HepG2 (cell line): ENCODE measurements around the gene GPX2. TPM values are rescaled to one million over a fixed set of nuclear protein-coding genes. Genes with fewer than 3 reads are reported as not detected.

ENCODE experiments used
- BRCA1 ChIP-seq: sonication (generic); formaldehyde crosslinking; IDR thresholded peaks from 2 replicates; pipeline ENCODE4 v1.4.0; 2020; ENCODE audit warnings: missing genetic modification reagents
- HDAC1 ChIP-seq: sonication (generic); formaldehyde crosslinking; IDR thresholded peaks from 2 replicates; pipeline ENCODE4 v1.5.1; 2020; ENCODE audit warnings: mild to moderate bottlenecking, missing genetic modification reagents
- HIC2 ChIP-seq: sonication (generic); formaldehyde crosslinking; IDR thresholded peaks from 2 replicates; pipeline ENCODE4 v1.9.0; 2022; ENCODE audit warnings: low read depth, missing genetic modification reagents
- KDM3A ChIP-seq: IDR thresholded peaks from 2 replicates; pipeline ENCODE4 v1.6.1; 2018; ENCODE audit warnings: low read depth, missing compliant biosample characterization
- MIER2 ChIP-seq: IDR thresholded peaks from 2 replicates; pipeline ENCODE4 v1.6.1; 2016; ENCODE audit warnings: missing biosample characterization, missing genetic modification reagents
- MTF1 ChIP-seq: sonication (generic); formaldehyde crosslinking; IDR thresholded peaks from 2 replicates; pipeline ENCODE4 v1.5.0; 2020; ENCODE audit warnings: missing genetic modification reagents
- PAF1 ChIP-seq: IDR thresholded peaks from 2 replicates; pipeline ENCODE4 v1.6.1; 2016; ENCODE audit warnings: missing genetic modification reagents, missing compliant biosample characterization
- RBFOX2 ChIP-seq: fragments of 200-400 bp; formaldehyde crosslinking; IDR thresholded peaks from 2 replicates; pipeline ENCODE4 v1.6.1; 2017; ENCODE audit warnings: low read depth, mild to moderate bottlenecking, low read length
- RORA ChIP-seq: sonication (generic); formaldehyde crosslinking; IDR thresholded peaks from 2 replicates; pipeline ENCODE4 v1.5.0; 2020; ENCODE audit warnings: mild to moderate bottlenecking, missing genetic modification reagents, moderate library complexity
- TAF1 ChIP-seq: sonication (generic); formaldehyde crosslinking; IDR thresholded peaks from 2 replicates; pipeline ENCODE4 v1.4.0; 2020; ENCODE audit warnings: missing genetic modification reagents
- TFAP4 ChIP-seq: sonication (generic); IDR thresholded peaks from 2 replicates; pipeline ENCODE4 v1.6.1; 2016; ENCODE audit warnings: low read depth, borderline replicate concordance
- ZC3H13 ChIP-seq: sonication (generic); formaldehyde crosslinking; IDR thresholded peaks from 2 replicates; pipeline ENCODE4 v1.8.1; 2023; ENCODE audit warnings: mild to moderate bottlenecking, missing genetic modification reagents, moderate library complexity
- ZNF253 ChIP-seq: sonication (generic); formaldehyde crosslinking; IDR thresholded peaks from 2 replicates; pipeline ENCODE4 v1.8.0; 2022; ENCODE audit warnings: mild to moderate bottlenecking, missing genetic modification reagents, borderline replicate concordance
- ZNF317 ChIP-seq: sonication (generic); formaldehyde crosslinking; IDR thresholded peaks from 2 replicates; pipeline ENCODE4 v1.5.0; 2020; ENCODE audit warnings: mild to moderate bottlenecking, missing genetic modification reagents
- ZNF326 ChIP-seq: sonication (generic); formaldehyde crosslinking; IDR thresholded peaks from 2 replicates; pipeline ENCODE4 v1.4.0; 2020; ENCODE audit warnings: missing genetic modification reagents, borderline replicate concordance
- ZNF354B ChIP-seq: sonication (generic); formaldehyde crosslinking; IDR thresholded peaks from 2 replicates; pipeline ENCODE4 v1.8.0; 2022; ENCODE audit warnings: mild to moderate bottlenecking, missing genetic modification reagents
- polyA plus RNA-seq, 8 experiments: library from polyadenylated mRNA; depleted of rRNA in 3 of 8; stranded (reverse) in 7 of 8; unstranded in 1 of 8; fragments of >200 nt; fragmentation: Illumina TruSeq in 4 of 8; extraction: Trizol in 4 of 8; gene quantifications; 2 replicates each; pipeline versions ENCODE4 v1.2.1 to v1.2.3, GENCODE V29; 2011 to 2016; ENCODE audit warnings: low read depth in 4 of 8, missing spikeins in 1 of 8, mixed read lengths in 1 of 8; ENCODE audit not compliant: insufficient read depth in 1 of 8
- total RNA-seq, 5 experiments: library from RNA; depleted of rRNA; stranded (reverse); fragments of >200 nt; fragmentation: Illumina TruSeq; extraction: Trizol; gene quantifications; 2 replicates each; pipeline ENCODE4 v1.2.3, GENCODE V29; 2016; ENCODE audit warnings: low read depth in 1 of 5
- TF ChIP-seq, protein P1 (sequence below): IDR thresholded peaks from 2 replicates; pipeline ENCODE4 v1.6.1; 2016; ENCODE audit warnings: missing compliant biosample characterization, missing genetic modification reagents, borderline replicate concordance
- TF ChIP-seq, protein P2 (sequence below): IDR thresholded peaks from 2 replicates; pipeline ENCODE4 v1.6.1; 2016
- TF ChIP-seq, protein P3 (sequence below): sonication (generic); formaldehyde crosslinking; IDR thresholded peaks from 2 replicates; pipeline ENCODE4 v1.8.1; 2022; ENCODE audit warnings: low read depth, mild to moderate bottlenecking, missing genetic modification reagents

The GPX2 gene
- total and polyA plus RNA-seq, 2 of the 13 experiments (the other 11 are each of a cell fraction or from before 2014, with no cell fraction given), result 526 to 674 TPM

- TF ChIP-seq, protein P1, sequence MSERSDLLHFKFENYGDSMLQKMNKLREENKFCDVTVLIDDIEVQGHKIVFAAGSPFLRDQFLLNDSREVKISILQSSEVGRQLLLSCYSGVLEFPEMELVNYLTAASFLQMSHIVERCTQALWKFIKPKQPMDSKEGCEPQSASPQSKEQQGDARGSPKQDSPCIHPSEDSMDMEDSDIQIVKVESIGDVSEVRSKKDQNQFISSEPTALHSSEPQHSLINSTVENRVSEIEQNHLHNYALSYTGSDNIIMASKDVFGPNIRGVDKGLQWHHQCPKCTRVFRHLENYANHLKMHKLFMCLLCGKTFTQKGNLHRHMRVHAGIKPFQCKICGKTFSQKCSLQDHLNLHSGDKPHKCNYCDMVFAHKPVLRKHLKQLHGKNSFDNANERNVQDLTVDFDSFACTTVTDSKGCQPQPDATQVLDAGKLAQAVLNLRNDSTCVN (CRISPR knock-in tag), result no peak
- TF ChIP-seq BRCA1 (CRISPR knock-in tag) (no peak), MTF1 (no peak), ZC3H13 (CRISPR knock-in tag) (no peak), MIER2 (CRISPR knock-in tag) (peak; percentile 29; the same call in 1 of the 2 replicates), ZNF253 (no peak), ZNF317 (CRISPR knock-in tag) (no peak), ZNF326 (CRISPR knock-in tag) (no peak), HDAC1 (CRISPR knock-in tag) (peak; percentile 69; the same call in 1 of the 2 replicates), PAF1 (CRISPR knock-in tag) (no peak), TAF1 (peak; percentile 17; the same call in 1 of the 2 replicates), RORA (CRISPR knock-in tag) (no peak), HIC2 (CRISPR knock-in tag) (peak; percentile 98), RBFOX2 (peak; percentile 49; the same call in 1 of the 2 replicates), KDM3A (CRISPR knock-in tag) (no peak), ZNF354B (CRISPR knock-in tag) (no peak), TFAP4 (no peak; the same call in 1 of the 2 replicates)
- TF ChIP-seq, protein P2, sequence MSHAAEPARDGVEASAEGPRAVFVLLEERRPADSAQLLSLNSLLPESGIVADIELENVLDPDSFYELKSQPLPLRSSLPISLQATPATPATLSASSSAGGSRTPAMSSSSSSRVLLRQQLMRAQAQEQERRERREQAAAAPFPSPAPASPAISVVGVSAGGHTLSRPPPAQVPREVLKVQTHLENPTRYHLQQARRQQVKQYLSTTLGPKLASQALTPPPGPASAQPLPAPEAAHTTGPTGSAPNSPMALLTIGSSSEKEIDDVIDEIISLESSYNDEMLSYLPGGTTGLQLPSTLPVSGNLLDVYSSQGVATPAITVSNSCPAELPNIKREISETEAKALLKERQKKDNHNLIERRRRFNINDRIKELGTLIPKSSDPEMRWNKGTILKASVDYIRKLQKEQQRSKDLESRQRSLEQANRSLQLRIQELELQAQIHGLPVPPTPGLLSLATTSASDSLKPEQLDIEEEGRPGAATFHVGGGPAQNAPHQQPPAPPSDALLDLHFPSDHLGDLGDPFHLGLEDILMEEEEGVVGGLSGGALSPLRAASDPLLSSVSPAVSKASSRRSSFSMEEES (CRISPR knock-in tag), result 0 out of 2 replicates have a peak, but pooled peaks have one; percentile 21
- TF ChIP-seq, protein P3, sequence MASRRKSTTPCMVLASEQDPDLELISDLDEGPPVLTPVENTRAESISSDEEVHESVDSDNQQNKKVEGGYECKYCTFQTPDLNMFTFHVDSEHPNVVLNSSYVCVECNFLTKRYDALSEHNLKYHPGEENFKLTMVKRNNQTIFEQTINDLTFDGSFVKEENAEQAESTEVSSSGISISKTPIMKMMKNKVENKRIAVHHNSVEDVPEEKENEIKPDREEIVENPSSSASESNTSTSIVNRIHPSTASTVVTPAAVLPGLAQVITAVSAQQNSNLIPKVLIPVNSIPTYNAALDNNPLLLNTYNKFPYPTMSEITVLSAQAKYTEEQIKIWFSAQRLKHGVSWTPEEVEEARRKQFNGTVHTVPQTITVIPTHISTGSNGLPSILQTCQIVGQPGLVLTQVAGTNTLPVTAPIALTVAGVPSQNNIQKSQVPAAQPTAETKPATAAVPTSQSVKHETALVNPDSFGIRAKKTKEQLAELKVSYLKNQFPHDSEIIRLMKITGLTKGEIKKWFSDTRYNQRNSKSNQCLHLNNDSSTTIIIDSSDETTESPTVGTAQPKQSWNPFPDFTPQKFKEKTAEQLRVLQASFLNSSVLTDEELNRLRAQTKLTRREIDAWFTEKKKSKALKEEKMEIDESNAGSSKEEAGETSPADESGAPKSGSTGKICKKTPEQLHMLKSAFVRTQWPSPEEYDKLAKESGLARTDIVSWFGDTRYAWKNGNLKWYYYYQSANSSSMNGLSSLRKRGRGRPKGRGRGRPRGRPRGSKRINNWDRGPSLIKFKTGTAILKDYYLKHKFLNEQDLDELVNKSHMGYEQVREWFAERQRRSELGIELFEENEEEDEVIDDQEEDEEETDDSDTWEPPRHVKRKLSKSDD (CRISPR knock-in tag), result no peak
Observed at GRCh38 chr14:64947710-64948611, 5.4 kb upstream of the GPX2 start (continued).
